DMS153 (cell line): ENCODE data around the gene ZBED1.
"Not testable (repeated sequence)": the region's sequence is repeated elsewhere in the genome, so short reads cannot be mapped to it uniquely, and the experiment has no call there.

Experiments
- DNase-seq: peaks from one replicate; lab custom pipeline; 2025; lab: John Stamatoyannopoulos, UW

Gene ZBED1

GRCh38 chrX:2497961-2498780 is 2.6 kb downstream of the ZBED1 start:
- no peak for DNase-seq

- no peak for DNase-seq
Measured at GRCh38 chrX:2495595-2495994, 5.2 kb downstream of the ZBED1 start.

GRCh38 chrX:2492531-2493218 is 8.1 kb downstream of the ZBED1 start:
- DNase-seq: no peak

GRCh38 chrX:2490634-2491033 is 10.1 kb downstream of the ZBED1 start:
- no peak for DNase-seq

GRCh38 chrX:2489446-2490445 is 11.0 kb downstream of the ZBED1 start:
- no peak for DNase-seq

GRCh38 chrX:2488621-2489285 is 12.0 kb downstream of the ZBED1 start:
- no peak for DNase-seq

GRCh38 chrX:2487366-2487765 is 13.4 kb downstream of the ZBED1 start:
- no peak for DNase-seq

- DNase-seq: no peak
Measured at GRCh38 chrX:2486476-2487133, 14.2 kb downstream of the ZBED1 start.

- DNase-seq: no peak
Measured at GRCh38 chrX:2485789-2486345, 14.9 kb downstream of the ZBED1 start.

- DNase-seq: no peak
Measured at GRCh38 chrX:2484721-2485648, 15.8 kb downstream of the ZBED1 start.

GRCh38 chrX:2484256-2484655 is 16.5 kb downstream of the ZBED1 start:
- no peak for DNase-seq

- DNase-seq: no peak
Measured at GRCh38 chrX:2483398-2484060, 17.2 kb downstream of the ZBED1 start.

GRCh38 chrX:2481597-2481996 is 19.2 kb downstream of the ZBED1 start:
- DNase-seq: not testable (repeated sequence)

- not testable (repeated sequence) for DNase-seq
Measured at GRCh38 chrX:2479982-2480381, 20.8 kb downstream of the ZBED1 start.

- DNase-seq: no peak
Measured at GRCh38 chrX:2479420-2479780, 21.4 kb downstream of the ZBED1 start.

- DNase-seq: no peak
Measured at GRCh38 chrX:2478546-2479419, 22.0 kb downstream of the ZBED1 start.

- not testable (repeated sequence) for DNase-seq
Measured at GRCh38 chrX:2477313-2477712, 23.5 kb downstream of the ZBED1 start.
